ENCODE results near the gene TSPAN5. TPM values are rescaled to one million over a fixed set of nuclear protein-coding genes. Genes with fewer than 3 reads are reported as not detected.

TSPAN5 gene
- total and polyA plus RNA-seq, 9 donors = 12.7 to 23.4 (median 14.7) TPM

GRCh38 chr4:98421111-98421510 is 237.3 kb downstream of the TSPAN5 start:
- Histone ChIP-seq H3K27me3 (ENCODE audit: control insufficient read depth, insufficient read depth, low read length) (no peaks in the 10 kb centered on the region), H3K4me1 (ENCODE audit: control insufficient read depth, insufficient read depth, low read length) (no peaks in the 10 kb centered on the region), H3K27ac (ENCODE audit: low read length) (no peak overlapping the region), H3K36me3 (ENCODE audit: control insufficient read depth, insufficient read depth, low read length) (peaks cover 14% of the 10 kb centered on the region), H3K4me3 (ENCODE audit: low read length) (no peak overlapping the region), H3K9me3 (replicated peaks; ENCODE audit: control insufficient read depth, low read depth, low read length) (peaks cover 2% of the 10 kb centered on the region)
- 50% methylated on average over 1 of the region's 5 CpGs for WGBS (ENCODE audit: insufficient coverage)
- DNase-seq = no peak
